Astrocyte of the spinal cord (primary cell): Measurements from ENCODE around the gene ZNF200.

Source experiments
- DNase-seq: peaks from one replicate; pipeline ENCODE4 v3.0.0; 2011; ENCODE audit warnings: low read depth, low spot score
- H3K4me3 ChIP-seq: 2 replicates; pipeline ENCODE4 v1.5.1; 2011; ENCODE audit warnings: low read depth, mild to moderate bottlenecking, low read length, moderate library complexity
- CTCF ChIP-seq: IDR thresholded peaks from 2 replicates; pipeline ENCODE4 v1.5.1; 2012; ENCODE audit warnings: low read depth, mild to moderate bottlenecking, low read length, inconsistent platforms
- in situ Hi-C: cut with HindIII; loops from 2 replicates; pipeline ENCODE4 v1.10.0; 2017; ENCODE audit warnings: low sequenced_read_pairs

The ZNF200 gene

DNA sequence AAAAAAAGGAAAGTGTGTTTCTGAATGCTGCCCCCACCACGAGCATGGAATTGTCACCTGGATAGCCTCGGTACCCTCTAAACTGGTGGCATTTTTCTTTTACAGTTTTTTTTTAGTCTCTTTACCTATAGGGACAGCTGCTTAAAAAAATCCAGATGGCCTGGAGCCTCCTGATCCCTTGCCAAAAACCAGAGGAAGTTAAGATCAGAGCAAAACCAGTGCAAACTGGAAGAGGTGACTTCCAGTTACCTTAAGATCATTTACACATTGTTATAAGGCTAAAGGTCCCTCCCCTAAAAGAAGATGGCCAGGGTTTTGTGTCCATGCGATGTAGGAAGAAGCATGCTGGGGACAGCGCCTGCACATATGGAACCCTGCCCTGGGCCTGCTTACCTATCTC lies 18.0 kb upstream of the ZNF200 start:
- TF ChIP-seq CTCF = no peak
- DNase-seq = no peak
- in situ Hi-C loops = no loop called here
- H3K4me3 ChIP-seq = no peak overlapping the region

DNA sequence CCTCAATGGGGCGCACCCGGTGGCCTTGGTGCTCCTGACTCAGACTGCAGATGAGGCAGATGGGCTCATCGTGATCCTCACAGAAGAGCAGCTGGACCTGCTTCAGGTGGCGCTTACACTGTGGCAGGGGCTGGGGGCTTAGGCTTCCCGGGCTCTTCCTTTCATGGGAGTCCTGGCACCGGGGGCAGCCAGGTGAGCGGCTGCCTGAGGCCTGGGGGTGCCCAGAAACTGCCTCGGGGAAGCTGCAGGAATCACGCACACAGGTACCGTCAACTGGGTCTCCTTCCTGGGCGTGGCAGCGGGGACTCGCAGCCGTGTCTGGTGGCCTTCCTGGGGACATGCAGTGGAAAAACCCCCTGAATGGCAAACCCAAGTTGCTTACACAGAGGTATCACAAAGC lies 14.5 kb upstream of the ZNF200 start:
- DNase-seq = no peak
- in situ Hi-C loops = no loop called here
- H3K4me3 ChIP-seq = no peak overlapping the region
- no peak for TF ChIP-seq CTCF

DNA sequence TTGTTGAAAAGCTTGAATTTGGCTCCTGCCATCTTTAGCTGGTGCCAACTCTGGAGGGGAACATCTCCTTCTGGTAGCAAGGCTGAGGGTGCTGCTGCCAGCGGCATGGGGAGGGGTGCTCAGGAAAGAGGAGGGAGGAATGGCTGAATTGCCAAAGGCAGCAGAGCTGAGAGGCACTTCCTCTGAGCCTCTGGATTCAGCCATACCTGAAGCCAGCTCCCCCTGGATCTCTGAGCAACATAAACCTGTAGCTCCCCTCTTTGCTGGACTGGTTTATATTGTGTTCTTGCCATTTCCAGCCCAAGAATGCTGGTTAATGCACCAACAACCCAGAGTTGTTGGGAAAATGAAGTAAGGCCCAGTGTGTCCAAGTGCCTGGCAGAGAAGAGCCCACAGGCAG lies 14.1 kb upstream of the ZNF200 start:
- no peak overlapping the region for H3K4me3 ChIP-seq
- no peak for TF ChIP-seq CTCF
- in situ Hi-C loops = no loop called here
- no peak for DNase-seq

GRCh38 chr16:3248596-3248995 lies 13.6 kb upstream of the ZNF200 start:
- in situ Hi-C loops = no loop called here
- no peak for TF ChIP-seq CTCF
- no peak for DNase-seq
- H3K4me3 ChIP-seq = no peak overlapping the region

GRCh38 chr16:3246876-3247275 lies 11.9 kb upstream of the ZNF200 start:
- TF ChIP-seq CTCF = no peak
- DNase-seq = no peak
- no peak overlapping the region for H3K4me3 ChIP-seq
- in situ Hi-C loops = no loop called here

DNA sequence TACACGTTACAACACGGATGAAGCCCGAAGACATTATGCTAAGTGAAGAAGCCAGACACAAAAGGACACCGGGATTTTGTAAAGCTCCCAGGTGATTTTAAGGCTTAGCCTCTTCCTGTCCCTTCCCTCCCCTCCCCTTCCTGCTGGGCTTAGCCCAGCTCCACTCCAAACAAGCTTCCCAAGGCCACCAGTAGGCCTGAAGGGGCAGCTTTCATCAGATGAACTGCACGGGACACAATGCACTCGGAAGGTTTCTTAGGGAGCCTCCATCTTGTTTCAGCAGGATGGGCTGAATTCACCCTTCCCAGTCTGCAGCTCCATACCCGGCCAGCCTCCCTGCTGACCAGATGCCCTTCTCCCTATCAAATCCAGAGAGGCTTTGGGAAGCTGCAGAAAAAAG lies 11.0 kb upstream of the ZNF200 start:
- no peak overlapping the region for H3K4me3 ChIP-seq
- no peak for DNase-seq
- TF ChIP-seq CTCF = no peak
- in situ Hi-C loops = no loop called here

DNA sequence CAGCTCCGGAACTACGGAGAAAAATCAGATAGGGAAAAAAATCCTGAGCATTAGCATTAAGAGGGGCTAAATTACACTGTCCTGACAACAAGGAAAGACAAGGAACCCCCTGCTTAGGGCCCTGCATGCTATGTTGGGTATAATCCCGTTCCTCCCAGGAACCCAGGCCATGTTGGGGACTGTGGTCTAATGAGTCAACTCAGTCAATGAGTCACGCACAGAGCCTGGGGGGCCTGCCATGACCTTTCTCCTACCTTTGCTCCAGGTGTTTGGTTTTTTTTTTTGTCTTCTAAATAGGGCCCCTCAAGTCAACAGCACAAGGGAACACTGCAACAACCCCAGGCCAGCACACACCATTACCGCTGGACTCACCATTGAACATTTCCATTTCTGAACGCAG lies 8.9 kb upstream of the ZNF200 start:
- no peak for TF ChIP-seq CTCF
- H3K4me3 ChIP-seq = no peak overlapping the region
- in situ Hi-C loops = no loop called here
- no peak for DNase-seq
